ENCODE results near the gene MT1E. TPM values are rescaled to one million over a fixed set of nuclear protein-coding genes. Genes with fewer than 3 reads are reported as not detected.

MT1E gene
- total and polyA plus RNA-seq, 4 donors = 29.5 to 55.8 (median 37.5) TPM

Other genes starting within 250 kb of the MT1E start
- 100 to 1,000 TPM; 122 to 239 TPM for gene AMFR, start 200.2 kb upstream of the MT1E start, total RNA-seq
- 100 to 1,000 TPM; 124 to 133 TPM for gene AMFR, start 200.2 kb upstream of the MT1E start, polyA plus RNA-seq (ENCODE audit: insufficient read length in 2 of 2)
- gene NUDT21, start 174.4 kb upstream of the MT1E start, total RNA-seq = 100 to 1,000 TPM in 1 of 2 donors, 10 to 100 TPM in 1; 96.8 to 151 TPM
- gene NUDT21, start 174.4 kb upstream of the MT1E start, polyA plus RNA-seq (ENCODE audit: insufficient read length in 2 of 2) = 100 to 1,000 TPM in 1 of 2 donors, 10 to 100 TPM in 1; 79.7 to 103 TPM
- gene OGFOD1, start 174.2 kb upstream of the MT1E start, total RNA-seq = 10 to 100 TPM; 45.5 to 56.3 TPM
- gene OGFOD1, start 174.2 kb upstream of the MT1E start, polyA plus RNA-seq (ENCODE audit: insufficient read length in 2 of 2) = 10 to 100 TPM; 35.1 to 39.7 TPM
- 100 to 1,000 TPM; 126 to 132 TPM for gene BBS2, start 105.8 kb upstream of the MT1E start, total RNA-seq
- 100 to 1,000 TPM in 1 of 2 donors, 10 to 100 TPM in 1; 94.8 to 101 TPM for gene BBS2, start 105.8 kb upstream of the MT1E start, polyA plus RNA-seq (ENCODE audit: insufficient read length in 2 of 2)
- gene MT4, start 60.7 kb upstream of the MT1E start, total RNA-seq = not detected
- gene MT4, start 60.7 kb upstream of the MT1E start, polyA plus RNA-seq (ENCODE audit: insufficient read length in 2 of 2) = not detected
- 10 to 100 TPM; 32.5 to 74.1 TPM for gene MT3, start 36.3 kb upstream of the MT1E start, total RNA-seq
- 100 to 1,000 TPM; 297 to 363 TPM for gene MT3, start 36.3 kb upstream of the MT1E start, polyA plus RNA-seq (ENCODE audit: insufficient read length in 2 of 2)
- gene MT2A, start 17.2 kb upstream of the MT1E start, total RNA-seq = 10 to 100 TPM in 1 of 2 donors, 1 to 10 TPM in 1; 5.6 to 22.2 TPM
- gene MT2A, start 17.2 kb upstream of the MT1E start, polyA plus RNA-seq (ENCODE audit: insufficient read length in 2 of 2) = 10 to 100 TPM; 64.6 to 97.9 TPM
- 1 to 10 TPM; 4.0 to 4.3 TPM for gene MT1M, start 6.9 kb downstream of the MT1E start, total RNA-seq
- gene MT1M, start 6.9 kb downstream of the MT1E start, polyA plus RNA-seq (ENCODE audit: insufficient read length in 2 of 2) = 10 to 100 TPM in 1 of 2 donors, 1 to 10 TPM in 1; 6.6 to 10.5 TPM
- not detected for gene MT1A, start 12.9 kb downstream of the MT1E start, total RNA-seq
- not detected for gene MT1A, start 12.9 kb downstream of the MT1E start, polyA plus RNA-seq (ENCODE audit: insufficient read length in 2 of 2)
- not detected for gene MT1B, start 26.1 kb downstream of the MT1E start, total RNA-seq
- 1 to 10 TPM in 1 of 2 donors, not detected in 1; 1.1 TPM for gene MT1B, start 26.1 kb downstream of the MT1E start, polyA plus RNA-seq (ENCODE audit: insufficient read length in 2 of 2)
- 1 to 10 TPM; 3.6 to 4.5 TPM for gene MT1F, start 32.2 kb downstream of the MT1E start, total RNA-seq
- gene MT1F, start 32.2 kb downstream of the MT1E start, polyA plus RNA-seq (ENCODE audit: insufficient read length in 2 of 2) = 10 to 100 TPM; 21.4 to 31.0 TPM
- gene MT1G, start 42.3 kb downstream of the MT1E start, total RNA-seq = 1 to 10 TPM; 1.7 to 1.9 TPM
- 1 to 10 TPM; 1.8 to 3.1 TPM for gene MT1G, start 42.3 kb downstream of the MT1E start, polyA plus RNA-seq (ENCODE audit: insufficient read length in 2 of 2)
- gene MT1H, start 44.0 kb downstream of the MT1E start, total RNA-seq = 1 to 10 TPM in 1 of 2 donors, not detected in 1; 1.1 TPM
- not detected for gene MT1H, start 44.0 kb downstream of the MT1E start, polyA plus RNA-seq (ENCODE audit: insufficient read length in 2 of 2)
- 10 to 100 TPM; 15.0 to 31.3 TPM for gene MT1X, start 56.7 kb downstream of the MT1E start, total RNA-seq
- 10 to 100 TPM; 20.7 to 29.1 TPM for gene MT1X, start 56.7 kb downstream of the MT1E start, polyA plus RNA-seq (ENCODE audit: insufficient read length in 2 of 2)
- 100 to 1,000 TPM; 103 to 128 TPM for gene NUP93, start 104.3 kb downstream of the MT1E start, total RNA-seq
- 100 to 1,000 TPM; 117 to 125 TPM for gene NUP93, start 104.3 kb downstream of the MT1E start, polyA plus RNA-seq (ENCODE audit: insufficient read length in 2 of 2)
- under 1 TPM; 0.11 to 0.20 TPM for gene SLC12A3, start 239.4 kb downstream of the MT1E start, total RNA-seq
- gene SLC12A3, start 239.4 kb downstream of the MT1E start, polyA plus RNA-seq (ENCODE audit: insufficient read length in 2 of 2) = under 1 TPM; 0.11 to 0.22 TPM

Measured in spinal cord (tissue), 4 donors.